ENCODE results near the gene C3. TPM values are rescaled to one million over a fixed set of nuclear protein-coding genes. Genes with fewer than 3 reads are reported as not detected.

The C3 gene
- total and polyA plus RNA-seq, 2 of the 13 experiments (the other 11 are each of a cell fraction or from before 2014, with no cell fraction given), result 1,455 to 6,272 TPM

- TF ChIP-seq MLXIP (CRISPR knock-in tag; IDR thresholded peaks at IDR 0.05; ENCODE audit: borderline replicate concordance) (no peak), AFF4 (CRISPR knock-in tag; IDR thresholded peaks at IDR 0.05) (peak; percentile 38; the same call in 1 of the 2 replicates), ZMYM2 (CRISPR knock-in tag; IDR thresholded peaks at IDR 0.05) (no peak), ZNF772 (CRISPR knock-in tag; IDR thresholded peaks at IDR 0.05) (no peak), MZF1 (CRISPR knock-in tag; IDR thresholded peaks at IDR 0.05; ENCODE audit: borderline replicate concordance) (no peak), SP4 (CRISPR knock-in tag; IDR thresholded peaks at IDR 0.05) (peak; percentile 87), ATF4 (CRISPR knock-in tag; IDR thresholded peaks at IDR 0.05) (peak in 1 of 2 experiments; percentile 65; a peak in 2 of 4 replicates), BATF2 (CRISPR knock-in tag; IDR thresholded peaks at IDR 0.05) (no peak), HCFC1 (IDR thresholded peaks at IDR 0.05; ENCODE audit: low read depth, low read length) (no peak), DPF2 (CRISPR knock-in tag; IDR thresholded peaks at IDR 0.05; ENCODE audit: borderline replicate concordance, low read depth) (0 out of 2 replicates have a peak, but pooled peaks have one; percentile 40), IRX3 (CRISPR knock-in tag; IDR thresholded peaks at IDR 0.05; ENCODE audit: borderline replicate concordance, low read depth) (no peak), GRHL1 (CRISPR knock-in tag; conservative IDR thresholded peaks at IDR 0.05) (no peak), HHEX (CRISPR knock-in tag; IDR thresholded peaks at IDR 0.05) (no peak), NFE2 (CRISPR knock-in tag; IDR thresholded peaks at IDR 0.05) (no peak), ZNF468 (CRISPR knock-in tag; IDR thresholded peaks at IDR 0.05) (no peak), MTF2 (CRISPR knock-in tag; IDR thresholded peaks at IDR 0.05; ENCODE audit: borderline replicate concordance) (no peak), KDM5B (CRISPR knock-in tag; IDR thresholded peaks at IDR 0.05; ENCODE audit: borderline replicate concordance) (no peak; the same call in 1 of the 2 replicates), PLRG1 (conservative IDR thresholded peaks at IDR 0.05) (no peak), ZNF253 (CRISPR knock-in tag; IDR thresholded peaks at IDR 0.05; ENCODE audit: borderline replicate concordance) (no peak), MIXL1 (CRISPR knock-in tag; IDR thresholded peaks at IDR 0.05) (0 out of 2 replicates have a peak, but pooled peaks have one; percentile 36)
These were observed 9.8 kb upstream of the C3 start (continued) for GRCh38 chr19:6730153-6730804.
